HG03060 (cell line): Measurements from ENCODE around the gene NTHL1.
"Not testable (repeated sequence)": the region's sequence is repeated elsewhere in the genome, so short reads cannot be mapped to it uniquely, and the experiment has no call there.

ENCODE experiments used
- ATAC-seq: cut with Tn5 transposase; IDR thresholded peaks from one replicate; pipeline ENCODE4 v1.9.1; 2021; ENCODE audit warnings: low read depth, moderate number of reproducible peaks; ENCODE audit not compliant: unreplicated experiment

The NTHL1 gene

DNA sequence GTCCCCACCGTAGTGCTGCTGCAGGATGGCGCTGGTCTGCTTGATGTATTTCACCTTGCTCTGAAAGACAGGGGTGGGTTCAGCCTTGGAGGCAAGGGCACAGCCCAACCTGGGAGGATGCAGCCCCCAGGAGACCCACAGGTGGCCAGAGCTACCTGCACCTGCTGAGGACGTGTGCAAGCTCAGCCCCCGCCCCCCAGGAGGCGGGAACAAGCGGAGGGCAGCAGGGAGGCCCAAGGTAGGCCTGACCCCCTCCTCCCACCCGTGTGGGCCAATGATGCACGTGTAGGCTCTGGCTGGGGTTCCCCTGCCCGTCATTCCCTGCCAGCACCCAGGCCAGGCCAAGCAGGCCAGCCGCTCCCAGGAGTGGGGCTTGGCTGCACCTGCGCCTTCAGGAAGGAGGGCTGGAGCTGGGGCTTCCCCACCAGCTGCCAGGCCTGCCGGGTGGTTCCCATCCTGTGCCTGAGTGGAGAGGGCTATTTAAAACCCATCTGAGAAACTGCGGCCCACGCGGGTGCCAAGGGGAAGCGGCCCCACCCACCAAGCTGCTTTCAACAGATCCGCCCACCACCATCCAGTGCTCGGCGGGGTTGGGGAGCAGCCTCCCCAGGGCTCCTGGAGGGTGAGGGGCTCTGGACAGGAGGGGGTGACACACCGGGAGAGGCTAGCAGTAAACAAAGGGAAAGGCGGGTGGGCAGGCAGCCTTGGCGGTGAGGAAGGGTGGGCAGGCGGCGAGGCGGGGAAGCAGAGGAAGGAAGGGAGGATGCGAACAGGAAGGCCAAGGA, 3.8 kb downstream of the NTHL1 start:
- no peak for ATAC-seq

DNA sequence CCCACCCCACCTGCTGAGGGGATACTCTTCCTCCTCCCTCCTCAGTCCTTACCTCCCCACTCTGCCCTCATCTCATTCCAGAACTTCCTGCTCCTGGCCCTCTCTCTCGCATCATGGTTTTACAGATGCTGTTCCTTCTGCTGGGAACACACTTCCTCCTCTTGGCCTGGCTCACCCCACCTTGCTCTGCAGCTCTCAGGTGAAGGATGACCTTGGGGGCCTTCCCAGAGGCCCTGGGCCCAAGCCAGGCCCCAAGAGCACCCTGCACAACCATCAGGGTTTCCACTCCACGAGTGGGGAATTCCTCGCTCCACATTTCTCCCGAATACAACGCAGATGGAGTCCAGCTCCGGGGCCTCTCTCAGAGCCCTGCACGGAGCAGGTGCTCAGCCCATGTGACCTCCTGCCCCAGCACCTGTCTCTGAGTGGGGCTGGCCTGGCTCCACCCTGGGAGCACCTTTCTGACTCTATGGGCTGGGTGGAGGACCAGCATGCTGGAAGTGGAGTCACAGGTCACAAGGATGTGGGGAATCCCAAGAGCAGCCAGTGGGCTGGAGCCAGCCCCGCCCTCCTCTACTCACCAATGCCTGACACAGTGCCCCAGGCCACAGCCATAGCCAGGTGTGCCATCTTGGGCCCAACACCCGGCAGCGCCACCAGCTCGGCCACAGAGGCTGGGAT, 4.5 kb downstream of the NTHL1 start:
- ATAC-seq: no peak

DNA sequence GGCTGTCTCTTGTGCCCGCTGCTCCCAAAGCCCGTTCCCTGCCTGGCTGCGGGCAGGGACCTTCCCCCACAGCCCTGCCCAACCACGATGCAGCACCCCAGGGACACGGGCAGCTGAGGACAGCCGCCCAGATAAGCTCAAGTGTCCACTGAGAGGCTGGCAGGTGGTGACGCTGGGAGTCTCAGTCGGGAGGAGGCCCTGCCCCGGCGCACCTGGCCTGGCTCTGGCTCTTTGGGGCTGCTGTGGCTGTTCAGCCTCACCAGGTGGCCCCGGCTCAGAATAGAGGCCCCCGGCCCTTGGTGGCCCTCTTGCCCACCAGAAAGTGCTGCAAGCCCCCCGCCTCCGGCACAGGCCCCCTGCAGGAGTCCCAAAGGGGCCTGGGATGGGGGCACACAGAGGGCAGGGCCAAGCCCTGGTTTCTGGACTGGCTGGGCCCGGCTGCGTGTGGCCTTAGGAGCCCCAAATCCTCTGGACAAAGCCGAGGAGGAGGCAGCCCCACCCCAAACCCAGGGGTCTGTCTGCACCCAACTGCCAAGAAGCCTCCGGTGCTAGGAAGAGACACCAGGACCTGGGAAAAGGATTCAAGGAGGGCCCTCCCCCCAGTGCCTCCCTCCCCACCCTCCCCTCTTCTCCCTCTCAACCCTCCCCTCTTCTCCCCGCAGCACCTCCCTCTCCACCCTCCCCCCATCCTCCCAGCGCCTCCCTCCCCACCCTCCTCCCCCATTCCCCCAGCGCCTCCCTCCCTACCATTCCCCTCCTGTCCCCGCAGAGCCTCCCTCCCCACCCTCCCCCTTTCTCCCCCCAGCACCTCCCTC, 5.3 kb downstream of the NTHL1 start:
- ATAC-seq: no peak

DNA sequence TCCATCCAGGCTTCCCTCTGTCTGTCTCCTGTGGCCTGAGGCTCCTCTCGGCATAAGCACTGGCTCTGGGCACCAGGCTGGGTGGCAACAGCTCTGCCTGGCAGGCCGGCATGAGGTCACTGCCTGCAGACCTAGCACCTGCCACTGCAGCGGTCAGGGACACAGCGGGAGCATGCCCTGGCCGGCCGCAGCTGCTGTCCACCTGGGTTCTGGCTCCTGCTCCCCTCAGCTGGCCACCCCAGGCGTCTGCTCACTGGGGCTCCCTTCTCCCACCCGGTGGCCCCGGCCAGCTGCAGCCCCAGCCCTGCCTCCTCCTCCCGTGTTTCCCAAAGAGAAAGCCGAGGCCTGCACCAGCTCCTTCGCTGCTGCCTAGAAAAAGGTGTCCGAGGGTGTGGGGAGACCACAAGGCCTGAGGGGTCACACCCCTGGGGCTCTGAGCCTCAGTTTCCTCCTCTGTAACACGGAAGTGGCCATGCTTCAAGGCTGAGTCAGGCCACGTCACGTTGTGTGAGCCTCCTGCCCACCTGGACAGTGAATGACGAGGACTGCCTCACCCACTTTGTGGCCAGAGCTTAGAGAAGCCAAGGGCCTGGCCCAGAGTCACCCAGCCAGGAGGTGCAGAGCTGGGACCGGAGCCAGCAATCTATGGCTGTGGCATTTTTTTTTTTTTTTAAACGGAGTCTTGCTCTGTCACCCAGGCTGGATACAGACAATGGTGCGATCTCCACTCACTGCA, 6.7 kb downstream of the NTHL1 start:
- no peak for ATAC-seq

DNA sequence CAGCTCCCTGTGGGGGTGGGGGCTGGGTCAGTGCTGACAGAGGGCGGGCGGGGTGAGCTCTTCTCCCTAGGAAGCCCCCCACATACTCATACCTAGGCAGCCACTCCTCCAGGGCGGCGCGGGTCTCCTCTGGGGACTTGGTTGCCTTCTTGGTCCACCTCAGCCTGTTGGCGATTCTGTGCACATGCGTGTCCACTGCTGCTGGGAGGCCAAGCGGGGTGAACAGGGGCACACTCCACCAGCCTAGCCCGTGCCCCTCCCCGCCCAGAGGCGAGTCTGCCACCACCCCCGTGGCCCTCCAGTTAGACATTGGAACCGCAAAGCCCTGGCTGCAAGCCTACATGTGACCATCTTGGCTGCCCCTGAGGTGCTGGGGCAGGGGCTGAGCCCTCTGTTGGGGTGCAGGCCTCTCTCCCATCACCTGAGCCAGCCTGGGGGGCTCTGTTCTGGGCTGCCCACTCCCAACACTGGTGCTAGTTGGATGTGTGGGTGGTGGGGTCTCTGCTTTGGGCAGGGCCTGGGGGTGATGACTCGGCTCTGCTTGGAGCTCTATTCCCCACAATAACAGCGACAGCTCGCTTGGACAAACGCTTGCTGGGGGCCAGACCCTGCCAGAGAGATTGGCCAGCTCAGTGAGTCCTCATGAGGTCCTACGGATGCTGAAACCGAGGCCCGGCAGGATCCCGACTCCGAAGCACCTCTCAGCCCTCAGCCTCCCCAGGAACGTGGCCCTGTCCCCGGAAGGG, 7.4 kb downstream of the NTHL1 start:
- no peak for ATAC-seq

DNA sequence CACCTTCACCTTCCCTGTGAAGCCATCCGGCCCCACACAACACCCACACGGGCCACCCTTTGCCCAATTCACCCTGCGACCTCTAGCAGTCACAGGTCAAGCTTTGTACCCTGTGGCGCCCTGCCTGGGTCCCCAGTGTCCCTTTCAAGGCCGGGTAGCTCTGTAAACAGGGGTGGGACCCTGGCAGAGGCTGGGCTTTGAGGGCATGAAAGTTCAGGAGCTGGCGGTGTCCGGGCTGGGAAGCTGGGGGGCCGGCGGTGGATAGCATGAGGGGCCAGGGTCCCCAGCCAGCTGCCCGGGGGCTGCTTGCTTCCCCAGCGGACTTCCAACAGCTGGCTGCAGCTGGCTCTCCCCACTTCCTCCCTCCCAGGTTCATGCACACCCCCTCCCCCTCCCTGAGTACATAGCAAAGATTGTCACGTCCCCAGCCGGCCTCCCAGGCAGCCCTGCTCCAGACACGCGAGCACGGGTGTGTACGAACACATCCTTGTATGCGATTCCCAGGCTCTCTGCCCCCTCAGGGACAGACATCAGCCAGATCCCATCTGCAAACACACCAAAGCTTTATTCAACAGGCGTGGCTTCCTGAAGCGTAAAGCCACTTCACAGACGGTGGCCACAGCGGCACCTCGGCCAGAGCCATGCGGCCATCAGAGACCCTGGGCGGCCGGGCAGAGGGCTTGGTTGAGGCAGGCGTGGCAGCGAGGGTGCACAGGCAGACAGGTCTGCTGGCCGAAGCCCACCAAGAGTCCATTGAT, 8.2 kb downstream of the NTHL1 start:
- no peak for ATAC-seq

DNA sequence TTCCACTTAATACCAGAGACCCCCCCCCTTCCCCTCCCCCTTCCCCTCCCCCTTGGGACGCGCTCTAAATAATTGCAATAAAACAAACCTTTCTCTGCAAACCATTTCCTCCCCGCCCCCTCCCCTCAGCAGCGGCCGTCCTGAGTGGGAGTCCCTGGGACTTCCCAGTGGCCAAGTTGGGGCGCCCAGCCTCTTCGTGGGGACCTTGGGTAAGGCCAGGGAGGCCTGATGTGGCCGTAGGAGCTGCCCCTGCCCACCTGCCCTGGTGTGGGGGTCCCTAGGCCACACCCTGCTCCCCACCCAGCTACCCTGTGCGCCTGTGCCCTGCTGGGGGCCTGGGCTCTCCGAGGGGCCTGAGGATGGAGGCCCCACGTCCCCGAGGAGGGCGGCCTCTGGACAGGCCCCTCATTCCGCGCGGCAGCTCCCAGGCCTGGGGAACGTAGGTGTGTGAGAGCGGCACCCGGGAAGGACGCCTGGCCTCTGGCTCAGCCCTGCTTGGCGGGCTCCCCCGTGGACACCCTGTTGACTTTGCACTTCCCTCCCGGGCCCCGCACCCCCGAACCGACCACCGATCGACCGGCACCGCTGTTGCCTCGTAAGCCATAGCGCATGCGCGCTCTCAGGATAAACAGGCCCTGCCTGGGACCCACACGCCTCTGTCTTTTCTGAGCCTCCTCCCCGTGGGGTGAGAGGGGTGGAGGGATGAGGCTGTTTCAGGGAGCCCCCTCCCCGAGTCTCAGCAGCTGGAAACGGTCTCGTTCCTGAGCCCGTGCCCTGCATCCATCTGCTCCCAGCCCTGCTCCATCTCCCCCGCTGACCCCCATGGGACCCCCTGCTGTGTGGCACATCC, 9.0 kb downstream of the NTHL1 start:
- ATAC-seq: no peak

DNA sequence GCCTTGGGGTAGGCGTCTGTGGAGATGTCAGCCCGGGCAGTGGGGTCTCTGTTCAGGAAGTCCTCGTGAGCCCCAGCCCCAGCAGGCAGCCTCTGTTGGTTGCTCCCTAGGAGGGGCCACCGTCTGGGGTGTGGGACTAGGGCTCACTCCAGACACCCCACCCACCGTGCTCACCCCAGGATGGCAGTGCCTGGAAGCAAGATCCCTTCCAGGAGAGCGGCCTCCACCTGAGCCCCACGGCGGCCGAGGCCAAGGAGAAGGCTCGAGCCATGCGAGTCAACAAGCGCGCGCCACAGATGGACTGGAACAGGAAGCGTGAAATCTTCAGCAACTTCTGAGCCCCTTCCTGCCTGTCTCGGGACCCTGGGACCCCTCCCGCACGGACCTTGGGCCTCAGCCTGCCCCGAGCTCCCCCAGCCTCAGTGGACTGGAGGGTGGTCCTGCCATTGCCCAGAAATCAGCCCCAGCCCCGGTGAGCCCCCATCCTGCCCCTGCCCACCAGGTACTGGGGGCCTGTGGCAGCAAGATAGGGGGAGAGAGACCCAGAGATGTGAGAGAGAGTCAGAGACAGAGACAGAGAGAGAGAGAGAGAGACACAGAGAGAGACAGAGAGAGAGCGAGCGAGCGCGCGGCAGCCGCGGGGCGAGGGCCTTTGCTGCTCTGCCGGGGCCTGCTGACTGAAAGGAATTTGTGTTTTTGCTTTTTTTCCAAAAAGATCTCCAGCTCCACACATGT, 9.8 kb downstream of the NTHL1 start:
- ATAC-seq: no peak

DNA sequence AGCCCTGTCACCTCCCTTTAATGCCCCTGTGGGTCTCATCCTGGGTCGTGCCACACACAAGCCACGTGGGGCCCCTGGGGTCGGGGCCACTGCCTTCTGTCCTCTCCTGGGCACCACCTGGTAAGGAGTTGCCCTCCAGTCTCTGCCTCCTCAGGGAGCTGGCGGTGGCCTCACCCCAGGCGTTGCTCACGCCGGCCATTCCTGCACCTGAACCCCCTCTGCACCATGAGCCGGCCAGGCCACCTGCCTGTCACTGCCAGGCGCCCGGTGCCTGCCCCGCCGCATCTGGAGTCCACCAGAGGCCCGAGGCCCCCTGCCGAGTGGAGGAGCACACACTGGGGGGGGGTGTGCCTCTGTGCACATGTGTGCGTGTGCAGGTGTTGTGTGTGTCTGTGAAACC, 10.5 kb downstream of the NTHL1 start:
- ATAC-seq: no peak

DNA sequence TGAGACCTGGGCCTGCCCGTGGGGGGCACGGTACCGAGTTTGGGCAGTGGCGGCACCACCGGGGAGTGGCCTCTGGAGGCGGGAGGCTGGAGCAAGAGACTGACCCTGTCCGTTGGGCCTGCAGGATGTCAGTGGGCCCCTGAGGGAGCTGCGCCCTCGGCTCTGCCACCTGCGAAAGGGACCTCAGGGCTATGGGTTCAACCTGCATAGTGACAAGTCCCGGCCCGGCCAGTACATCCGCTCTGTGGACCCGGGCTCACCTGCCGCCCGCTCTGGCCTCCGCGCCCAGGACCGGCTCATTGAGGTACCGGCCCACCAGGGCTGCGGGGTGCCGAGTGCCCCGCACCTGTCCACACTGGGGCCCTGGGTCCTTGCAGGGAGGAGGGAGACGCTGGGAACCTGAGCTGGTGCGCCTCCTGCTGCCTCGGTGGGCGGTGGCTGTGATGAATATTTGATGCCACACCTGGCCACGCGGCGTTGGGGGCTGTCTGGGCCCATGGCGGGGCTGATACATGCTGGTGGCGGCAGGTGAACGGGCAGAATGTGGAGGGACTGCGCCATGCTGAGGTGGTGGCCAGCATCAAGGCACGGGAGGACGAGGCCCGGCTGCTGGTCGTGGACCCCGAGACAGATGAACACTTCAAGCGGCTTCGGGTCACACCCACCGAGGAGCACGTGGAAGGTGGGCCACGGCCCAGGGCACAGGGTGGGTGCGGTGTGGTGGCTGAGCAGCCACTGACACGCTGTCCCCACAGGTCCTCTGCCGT, 11.3 kb downstream of the NTHL1 start:
- ATAC-seq: no peak

DNA sequence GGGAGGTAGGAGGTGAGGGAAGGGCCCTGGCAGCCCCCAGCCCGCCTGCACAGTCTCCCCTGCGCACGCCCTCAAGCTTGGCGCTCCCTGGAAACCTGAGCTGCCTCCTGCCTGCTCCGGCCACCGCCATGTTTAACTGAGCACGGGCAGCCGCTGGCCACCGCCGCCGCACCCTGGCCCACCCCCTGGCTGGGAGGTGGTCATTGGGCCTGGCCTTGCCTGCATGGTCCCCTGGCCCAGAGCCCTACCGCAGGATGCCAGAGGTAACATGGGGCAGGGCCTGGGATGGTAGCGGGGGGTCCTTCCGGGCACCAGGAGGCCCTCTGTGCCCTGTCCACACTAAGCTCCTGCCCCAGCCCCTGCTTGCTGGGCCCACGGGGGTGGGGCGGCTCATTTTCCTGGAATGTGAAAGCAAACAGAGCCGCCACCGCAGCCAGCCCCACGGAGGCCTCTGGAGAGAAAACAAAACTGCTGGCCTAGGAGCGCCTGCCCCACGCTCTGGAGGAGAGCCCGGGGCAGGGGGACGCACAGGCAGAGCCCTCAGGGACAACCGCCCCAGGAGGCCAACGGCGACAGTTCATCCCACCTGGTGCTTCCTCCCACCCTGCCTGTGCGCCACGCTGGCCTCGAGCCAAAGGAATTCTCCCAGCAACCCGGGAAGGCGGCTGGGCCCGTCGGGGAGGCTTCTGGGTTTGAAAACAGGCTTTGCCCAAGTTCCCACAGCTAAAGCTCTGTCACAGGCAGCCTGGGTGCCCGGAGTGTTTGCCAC, 12.0 kb downstream of the NTHL1 start:
- no peak for ATAC-seq

DNA sequence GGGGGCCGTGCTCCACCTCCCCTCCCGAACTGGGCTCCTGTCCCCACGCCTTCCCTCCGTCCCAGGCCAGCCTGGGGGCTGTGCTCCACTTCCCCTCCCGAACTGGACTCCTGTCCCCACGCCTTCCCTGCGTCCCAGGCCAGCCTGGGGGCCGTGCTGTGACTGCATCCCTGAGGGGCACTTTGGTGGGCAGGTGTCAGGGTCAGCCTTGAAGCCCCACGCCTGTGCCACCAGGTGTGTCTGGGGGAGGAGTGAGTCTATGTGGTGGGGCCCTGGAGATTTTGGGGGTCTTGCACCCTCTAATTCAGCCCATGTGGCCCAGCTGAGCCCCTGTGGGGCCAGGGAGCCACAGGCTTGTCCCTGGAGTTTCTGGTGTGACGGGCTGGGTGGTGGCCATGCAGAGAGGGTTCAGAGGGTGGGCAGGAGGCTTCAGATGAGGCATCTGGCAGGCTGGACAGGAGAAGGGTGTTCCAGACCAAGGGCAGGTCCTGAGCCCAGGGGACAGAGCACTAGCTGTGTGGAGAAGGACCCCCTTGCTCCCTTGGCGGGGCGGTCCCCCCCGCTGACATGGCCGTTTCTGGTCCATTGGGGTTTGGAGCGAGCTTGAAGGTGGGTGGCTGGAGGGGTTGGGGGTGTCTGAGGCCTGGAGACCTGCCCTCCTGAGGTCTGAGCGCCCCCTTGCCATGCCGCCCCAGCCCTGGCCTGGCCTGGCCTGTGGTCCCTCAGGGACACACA, 12.8 kb downstream of the NTHL1 start:
- no peak for ATAC-seq

DNA sequence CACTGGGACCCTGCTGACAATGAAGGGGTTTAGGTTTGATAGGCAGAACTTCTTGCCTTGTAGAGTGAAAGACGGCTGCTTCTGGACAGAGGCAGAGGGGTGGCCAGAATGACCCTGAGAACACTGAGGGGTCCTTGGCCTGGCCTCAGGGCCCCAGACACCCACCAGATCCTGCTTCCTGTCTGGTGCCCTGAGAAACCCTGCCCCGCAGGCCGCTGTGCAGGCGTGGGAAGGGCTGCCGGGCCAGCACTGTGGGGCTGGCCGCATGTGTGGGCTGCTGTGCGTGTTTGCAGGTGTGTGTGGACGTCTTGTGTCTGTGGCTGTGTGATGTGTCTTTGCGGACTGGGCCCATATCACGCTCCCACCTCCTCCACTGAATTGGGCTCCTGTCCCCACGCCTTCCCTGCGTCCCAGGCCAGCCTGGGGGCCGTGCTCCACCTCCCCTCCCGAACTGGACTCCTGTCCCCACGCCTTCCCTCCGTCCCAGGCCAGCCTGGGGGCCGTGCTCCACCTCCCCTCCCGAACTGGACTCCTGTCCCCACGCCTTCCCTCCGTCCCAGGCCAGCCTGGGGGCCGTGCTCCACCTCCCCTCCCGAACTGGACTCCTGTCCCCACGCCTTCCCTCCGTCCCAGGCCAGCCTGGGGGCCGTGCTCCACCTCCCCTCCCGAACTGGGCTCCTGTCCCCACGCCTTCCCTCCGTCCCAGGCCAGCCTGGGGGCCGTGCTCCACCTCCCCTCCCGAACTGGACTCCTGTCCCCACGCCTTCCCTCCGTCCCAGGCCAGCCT, 13.5 kb downstream of the NTHL1 start:
- not testable (repeated sequence) for ATAC-seq

DNA sequence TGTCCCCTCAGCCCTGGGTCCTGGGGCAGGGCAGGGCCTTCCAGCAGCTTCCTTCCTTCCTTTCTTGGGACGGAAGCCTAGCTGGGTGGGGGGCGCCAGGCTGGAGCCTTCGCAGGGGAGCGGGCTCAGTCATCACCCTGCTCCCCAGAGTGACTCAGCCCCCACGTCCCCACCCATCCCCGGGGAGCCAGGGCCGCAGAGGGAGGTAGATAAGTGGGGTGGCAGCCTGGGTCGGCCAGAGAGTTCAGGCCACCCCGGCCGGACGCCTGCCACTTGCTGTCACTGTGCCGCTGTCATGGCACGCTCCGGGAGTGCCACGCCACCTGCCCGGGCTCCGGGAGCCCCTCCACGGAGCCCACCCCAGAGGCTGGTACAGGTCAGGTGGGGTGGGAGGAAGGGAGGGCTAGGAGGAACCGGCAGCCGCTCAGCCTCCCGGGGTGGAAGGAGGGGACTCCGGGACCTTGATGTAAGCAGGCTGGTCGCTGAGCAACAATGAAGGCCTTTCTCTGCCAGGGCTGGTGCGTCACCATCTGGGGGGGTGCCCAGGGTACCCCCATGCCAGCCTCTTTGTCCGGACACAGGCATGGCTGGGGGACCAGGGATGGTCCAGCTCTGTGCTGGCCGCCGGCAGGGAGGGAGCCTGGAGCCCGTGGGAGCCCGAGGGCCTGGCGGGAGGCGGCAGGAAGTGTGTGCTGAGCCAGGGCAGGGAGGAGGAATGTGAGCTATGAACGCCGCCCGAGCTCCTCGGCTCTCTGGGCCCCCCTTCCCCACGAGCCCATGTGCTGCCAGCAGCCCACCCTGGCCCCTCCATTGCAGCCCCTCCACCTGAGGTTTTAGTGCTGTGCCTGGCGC, 14.4 kb downstream of the NTHL1 start:
- no peak for ATAC-seq
